Liver (tissue), 9 donors: ENCODE measurements around the gene SORCS2. TPM values are rescaled to one million over a fixed set of nuclear protein-coding genes. Genes with fewer than 3 reads are reported as not detected.

Experiments
- DNase-seq: peaks from one replicate; pipeline ENCODE4 v3.0.0-alpha.2; 2017; ENCODE audit warnings: low spot score
- H3K27ac ChIP-seq, 2 donors: one replicate each; pipeline ENCODE4 v1.7.0; 2013; ENCODE audit warnings: inconsistent platforms in 2 of 2, low read length in 2 of 2, control low read depth in 1 of 2, low read depth in 1 of 2, mild to moderate bottlenecking in 1 of 2
- H3K27me3 ChIP-seq, 4 donors: one replicate each; pipeline versions ENCODE4 v1.6.1 to v1.7.0; 2013; ENCODE audit warnings: low read length in 3 of 4, inconsistent platforms in 1 of 4, mild to moderate bottlenecking in 1 of 4, moderate library complexity in 1 of 4; ENCODE audit not compliant: control insufficient read depth in 4 of 4, insufficient read depth in 4 of 4
- H3K36me3 ChIP-seq, 4 donors: one replicate each; pipeline versions ENCODE4 v1.6.1 to v1.7.0; 2013; ENCODE audit warnings: low read length in 3 of 4, mild to moderate bottlenecking in 3 of 4, low read depth in 1 of 4, moderate library complexity in 1 of 4; ENCODE audit not compliant: control insufficient read depth in 4 of 4, insufficient read depth in 3 of 4
- H3K4me1 ChIP-seq, 4 donors: one replicate each; pipeline versions ENCODE4 v1.6.1 to v1.7.0; 2013; ENCODE audit warnings: low read length in 3 of 4, mild to moderate bottlenecking in 3 of 4, moderate library complexity in 1 of 4; ENCODE audit not compliant: control insufficient read depth in 4 of 4, insufficient read depth in 4 of 4
- H3K4me3 ChIP-seq, 3 donors: one replicate each; pipeline versions ENCODE4 v1.6.1 to v1.7.0; 2013; ENCODE audit warnings: low read length in 3 of 3, control low read depth in 1 of 3, low read depth in 1 of 3, mild to moderate bottlenecking in 1 of 3
- H3K9ac ChIP-seq, 2 donors: one replicate each; pipeline ENCODE4 v1.7.0; 2013; ENCODE audit warnings: low read length in 2 of 2, mild to moderate bottlenecking in 2 of 2, moderate library complexity in 2 of 2, control low read depth in 1 of 2, low read depth in 1 of 2
- H3K9me3 ChIP-seq, 4 donors: one replicate each; pipeline versions ENCODE4 v1.6.1 to v1.7.0; 2013; ENCODE audit warnings: low read length in 3 of 4; ENCODE audit not compliant: control insufficient read depth in 4 of 4
- ATF3 ChIP-seq: IDR thresholded peaks from 2 replicates; pipeline ENCODE4 v1.6.1; 2016; ENCODE audit warnings: antibody characterized with exemption
- EGR1 ChIP-seq, 2 donors: IDR thresholded peaks; 2 replicates each; pipeline ENCODE4 v1.6.1; 2016 to 2018; ENCODE audit warnings: antibody characterized with exemption in 2 of 2, low read depth in 2 of 2
- FOXA2 ChIP-seq: IDR thresholded peaks from 2 replicates; pipeline ENCODE4 v1.6.1; 2016; ENCODE audit warnings: antibody characterized with exemption
- GABPA ChIP-seq, 2 donors: IDR thresholded peaks in 1 of 2; conservative IDR thresholded peaks in 1 of 2; 2 replicates each; pipeline ENCODE4 v1.6.1; 2016; ENCODE audit warnings: antibody characterized with exemption in 2 of 2, mild to moderate bottlenecking in 1 of 2, moderate library complexity in 1 of 2
- JUND ChIP-seq, 2 donors: IDR thresholded peaks; 2 replicates each; pipeline ENCODE4 v1.6.1; 2016; ENCODE audit warnings: antibody characterized with exemption in 2 of 2
- MAX ChIP-seq: IDR thresholded peaks from 2 replicates; pipeline ENCODE4 v1.6.1; 2016; ENCODE audit warnings: antibody characterized with exemption
- NR2F2 ChIP-seq: IDR thresholded peaks from 2 replicates; pipeline ENCODE4 v1.6.1; 2016; ENCODE audit warnings: antibody characterized with exemption
- RAD21 ChIP-seq, 2 donors: IDR thresholded peaks; 2 replicates each; pipeline ENCODE4 v1.6.1; 2016; ENCODE audit warnings: antibody characterized with exemption in 2 of 2, mild to moderate bottlenecking in 2 of 2
- RXRA ChIP-seq, 2 donors: IDR thresholded peaks; 2 replicates each; pipeline ENCODE4 v1.6.1; 2017 to 2018; ENCODE audit warnings: antibody characterized with exemption in 2 of 2, mild to moderate bottlenecking in 1 of 2
- SP1 ChIP-seq: IDR thresholded peaks from 2 replicates; pipeline ENCODE4 v1.6.1; 2018; ENCODE audit warnings: antibody characterized with exemption, mild to moderate bottlenecking
- TAF1 ChIP-seq: conservative IDR thresholded peaks from 2 replicates; pipeline ENCODE4 v1.6.1; 2016; ENCODE audit warnings: antibody characterized with exemption, mild to moderate bottlenecking
- YY1 ChIP-seq: IDR thresholded peaks from 2 replicates; pipeline ENCODE4 v1.6.1; 2016; ENCODE audit warnings: antibody characterized with exemption, mild to moderate bottlenecking
- ZBTB33 ChIP-seq: IDR thresholded peaks from 2 replicates; pipeline ENCODE4 v1.6.1; 2016; ENCODE audit warnings: antibody characterized with exemption
- WGBS: extraction: QIAGEN DNeasy Blood & Tissue Kit; methylation state at CpG from one replicate; pipeline ENCODE4 v1.1.7; 2013; 5-methylcytosine and 5-hydroxymethylcytosine counted together
- polyA plus RNA-seq, 2 donors: library from polyadenylated mRNA; stranded (reverse) in 1 of 2; unstranded in 1 of 2; fragments of 200-250 nt in 1 of 2; fragments of >200 nt in 1 of 2; fragmentation: Nextera tagmentation in 1 of 2; extraction: Ambion mirVana in 1 of 2; gene quantifications; one replicate each; pipeline versions ENCODE4 v1.2.1 to v1.2.3, GENCODE V29; 2013 to 2015
- total RNA-seq, 2 donors: library from RNA; depleted of rRNA; stranded (reverse); fragments of >200 nt; gene quantifications; one replicate each; pipeline ENCODE4 v1.2.3, GENCODE V29; 2014
- TF ChIP-seq, protein P1 (sequence below): fragments of 150-350 bp; IDR thresholded peaks from 2 replicates; pipeline ENCODE4 v1.5.1; 2017; ENCODE audit warnings: improper control_type of control experiment, low read depth, low read length; ENCODE audit not compliant: missing input control
- donor health status: healthy.
- donor health status: healthy.
- donor health status: healthy.
- donor health status: healthy.
- donor health status: healthy.

The SORCS2 gene
- total and polyA plus RNA-seq, 4 donors: 0.10 to 1.4 (median 0.92) TPM

DNA sequence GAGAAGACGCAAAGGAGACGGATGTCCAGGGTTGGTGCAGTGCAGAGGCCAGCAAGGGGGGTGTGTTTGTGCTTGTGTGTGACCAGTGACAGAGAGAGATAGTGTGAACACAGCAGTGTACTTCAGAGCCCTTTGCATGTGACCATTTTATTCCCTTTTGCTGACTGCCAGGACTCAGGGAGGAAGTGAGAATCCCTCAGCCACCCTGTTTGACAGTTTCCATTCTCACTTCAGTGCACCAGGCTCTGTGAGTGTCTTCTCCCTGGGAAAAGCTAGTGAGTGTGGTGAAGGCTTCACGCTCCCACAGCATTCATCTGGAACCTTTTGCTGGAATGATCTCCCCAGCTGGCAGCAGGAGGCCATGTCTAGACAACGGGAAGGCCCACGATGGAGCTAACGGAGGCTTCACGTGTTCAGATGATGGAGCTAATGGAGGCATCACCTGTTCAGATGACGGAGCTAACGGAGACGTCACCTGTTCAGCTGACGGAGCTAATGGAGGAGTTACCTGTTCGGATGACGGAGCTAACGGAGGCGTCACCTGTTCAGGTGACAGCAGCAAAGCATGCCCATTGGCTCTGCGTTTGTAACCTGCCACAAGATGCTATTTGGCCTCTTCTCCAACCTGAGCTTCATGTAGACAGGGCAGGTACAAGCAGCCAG, 551.9 kb downstream of the SORCS2 start:
- DNase-seq: no peak
- H3K9me3 ChIP-seq: no peaks in the 10 kb centered on the region
- H3K36me3 ChIP-seq: no peaks in the 10 kb centered on the region
- H3K27me3 ChIP-seq: no peaks in the 10 kb centered on the region
- H3K4me1 ChIP-seq: no peaks in the 10 kb centered on the region
- no peak overlapping the region for H3K27ac ChIP-seq
- WGBS: 81% methylated on average over 16 of the region's 16 CpGs
- H3K4me3 ChIP-seq: no peak overlapping the region
- no peak overlapping the region for H3K9ac ChIP-seq
- no peak for TF ChIP-seq ATF3
- no peak for TF ChIP-seq NR2F2
- no peak for TF ChIP-seq EGR1 (IDR thresholded peaks at IDR 0.05; ENCODE audit: low read depth in 2 of 2)
- TF ChIP-seq MAX: no peak

DNA sequence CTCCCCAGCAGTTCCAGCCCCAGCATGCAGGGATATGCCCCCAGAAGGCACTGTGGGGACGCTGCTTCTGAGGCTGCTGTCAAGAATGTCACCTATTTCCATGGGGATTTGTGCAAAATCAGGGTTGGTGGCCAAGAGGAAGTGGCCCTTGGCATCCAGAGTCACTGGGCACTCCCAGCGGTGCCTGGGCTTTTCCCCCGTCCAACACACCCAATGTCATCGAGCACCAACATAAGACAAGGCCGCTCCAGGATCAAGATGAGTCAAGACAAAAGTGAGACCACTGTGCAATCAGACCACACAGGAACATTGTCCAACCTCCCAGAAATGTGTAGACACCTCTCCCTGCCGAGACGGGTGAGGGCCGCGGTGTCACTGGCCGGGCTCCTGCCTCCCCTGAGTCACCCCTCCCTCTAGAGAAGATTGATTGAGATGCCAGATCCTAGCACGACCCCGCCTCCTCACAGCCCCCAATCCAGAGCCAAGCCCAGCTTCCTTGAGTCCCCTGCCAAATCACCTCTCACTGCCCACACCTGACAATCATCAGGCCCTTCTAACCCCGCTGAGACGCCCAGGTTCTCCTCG, 553.1 kb downstream of the SORCS2 start:
- DNase-seq: no peak
- no peaks in the 10 kb centered on the region for H3K9me3 ChIP-seq
- no peaks in the 10 kb centered on the region for H3K4me1 ChIP-seq
- no peaks in the 10 kb centered on the region for H3K27me3 ChIP-seq
- no peaks in the 10 kb centered on the region for H3K36me3 ChIP-seq
- 87% methylated on average over 15 of the region's 15 CpGs for WGBS
- TF ChIP-seq NR2F2 (no peak), TAF1 (no peak), GABPA (IDR thresholded peaks at IDR 0.05 in 1 of 2, conservative IDR thresholded peaks at IDR 0.05 in 1 of 2) (no peak), JUND (IDR thresholded peaks at IDR 0.05) (no peak), FOXA2 (no peak), YY1 (no peak), RXRA (IDR thresholded peaks at IDR 0.05) (no peak), EGR1 (IDR thresholded peaks at IDR 0.05; ENCODE audit: low read depth in 2 of 2) (no peak), RAD21 (IDR thresholded peaks at IDR 0.05) (no peak)
- TF ChIP-seq, protein P1, sequence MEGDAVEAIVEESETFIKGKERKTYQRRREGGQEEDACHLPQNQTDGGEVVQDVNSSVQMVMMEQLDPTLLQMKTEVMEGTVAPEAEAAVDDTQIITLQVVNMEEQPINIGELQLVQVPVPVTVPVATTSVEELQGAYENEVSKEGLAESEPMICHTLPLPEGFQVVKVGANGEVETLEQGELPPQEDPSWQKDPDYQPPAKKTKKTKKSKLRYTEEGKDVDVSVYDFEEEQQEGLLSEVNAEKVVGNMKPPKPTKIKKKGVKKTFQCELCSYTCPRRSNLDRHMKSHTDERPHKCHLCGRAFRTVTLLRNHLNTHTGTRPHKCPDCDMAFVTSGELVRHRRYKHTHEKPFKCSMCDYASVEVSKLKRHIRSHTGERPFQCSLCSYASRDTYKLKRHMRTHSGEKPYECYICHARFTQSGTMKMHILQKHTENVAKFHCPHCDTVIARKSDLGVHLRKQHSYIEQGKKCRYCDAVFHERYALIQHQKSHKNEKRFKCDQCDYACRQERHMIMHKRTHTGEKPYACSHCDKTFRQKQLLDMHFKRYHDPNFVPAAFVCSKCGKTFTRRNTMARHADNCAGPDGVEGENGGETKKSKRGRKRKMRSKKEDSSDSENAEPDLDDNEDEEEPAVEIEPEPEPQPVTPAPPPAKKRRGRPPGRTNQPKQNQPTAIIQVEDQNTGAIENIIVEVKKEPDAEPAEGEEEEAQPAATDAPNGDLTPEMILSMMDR: no peak
- H3K4me3 ChIP-seq: no peak overlapping the region
- no peak overlapping the region for H3K9ac ChIP-seq
- no peak overlapping the region for H3K27ac ChIP-seq

GRCh38 chr4:7746351-7747061, 554.2 kb downstream of the SORCS2 start:
- no peak overlapping the region for H3K9ac ChIP-seq
- WGBS: 92% methylated on average over 20 of the region's 20 CpGs
- TF ChIP-seq, protein P1: no peak
- TF ChIP-seq ZBTB33: no peak
- no peak for TF ChIP-seq TAF1
- no peak for TF ChIP-seq SP1
- TF ChIP-seq MAX: no peak
- no peaks in the 10 kb centered on the region for H3K27me3 ChIP-seq
- no peaks in the 10 kb centered on the region for H3K9me3 ChIP-seq
- H3K27ac ChIP-seq: no peak overlapping the region
- H3K4me3 ChIP-seq: no peak overlapping the region
- H3K4me1 ChIP-seq: no peaks in the 10 kb centered on the region
- DNase-seq: no peak
- H3K36me3 ChIP-seq: no peaks in the 10 kb centered on the region
